Lung (tissue), 12 donors: ENCODE data around the gene ALDH16A1. TPM values are rescaled to one million over a fixed set of nuclear protein-coding genes. Genes with fewer than 3 reads are reported as not detected.
"Not testable (repeated sequence)": the region's sequence is repeated elsewhere in the genome, so short reads cannot be mapped to it uniquely, and the experiment has no call there.

ENCODE experiments used
- ATAC-seq: fragments of 200-7000 bp; cut with Tn5 transposase; one replicate; pipeline ENCODE4 v1.9.1; 2020; ENCODE audit warnings: moderate number of reproducible peaks; ENCODE audit not compliant: insufficient read depth, low FRiP score
- DNase-seq, 3 donors: peaks; one replicate each; pipeline ENCODE4 v3.0.0-alpha.2; 2013 to 2017
- H3K27ac ChIP-seq, 2 donors: one replicate each; pipeline ENCODE4 v1.5.1; 2013; ENCODE audit warnings: mild to moderate bottlenecking in 2 of 2, moderate library complexity in 2 of 2, control low read depth in 1 of 2, inconsistent platforms in 1 of 2, low read depth in 1 of 2, low read length in 1 of 2
- H3K27me3 ChIP-seq, 3 donors: one replicate each; pipeline ENCODE4 v1.5.1; 2013; ENCODE audit warnings: low read length in 2 of 3; ENCODE audit not compliant: control insufficient read depth in 3 of 3, insufficient read depth in 3 of 3
- H3K36me3 ChIP-seq, 4 donors: one replicate each; pipeline ENCODE4 v1.5.1; 2013; ENCODE audit warnings: low read length in 4 of 4, mild to moderate bottlenecking in 1 of 4, moderate library complexity in 1 of 4; ENCODE audit not compliant: control insufficient read depth in 4 of 4, insufficient read depth in 4 of 4
- H3K4me1 ChIP-seq, 5 donors: one replicate each; pipeline ENCODE4 v1.5.1; 2013; ENCODE audit warnings: low read length in 5 of 5, mild to moderate bottlenecking in 2 of 5, moderate library complexity in 1 of 5; ENCODE audit not compliant: control insufficient read depth in 5 of 5, insufficient read depth in 5 of 5
- H3K4me3 ChIP-seq: one replicate; pipeline ENCODE4 v1.5.1; 2013; ENCODE audit warnings: mild to moderate bottlenecking, control low read depth, moderate library complexity
- H3K9ac ChIP-seq, 2 donors: one replicate each; pipeline ENCODE4 v1.5.1; 2013; ENCODE audit warnings: low read length in 2 of 2, control low read depth in 1 of 2; ENCODE audit not compliant: insufficient read depth in 1 of 2
- H3K9me3 ChIP-seq, 4 donors: one replicate each; pipeline ENCODE4 v1.5.1; 2013; ENCODE audit warnings: low read length in 3 of 4, mild to moderate bottlenecking in 1 of 4, moderate library complexity in 1 of 4; ENCODE audit not compliant: control insufficient read depth in 4 of 4, insufficient read depth in 3 of 4
- WGBS, 2 donors: extraction: QIAGEN DNeasy Blood & Tissue Kit; methylation state at CpG; one replicate each; pipeline ENCODE4 v1.1.7; 2013; 5-methylcytosine and 5-hydroxymethylcytosine counted together
- polyA plus RNA-seq, 2 donors: library from polyadenylated mRNA; stranded (reverse); fragments of 200-250 nt; gene quantifications; one replicate each; pipeline ENCODE4 v1.2.1, GENCODE V29; 2013
- total RNA-seq, 2 donors: library from RNA; depleted of rRNA in 1 of 2; stranded (reverse); fragments of >200 nt in 1 of 2; gene quantifications; one replicate each; pipeline ENCODE4 v1.2.1, GENCODE V29; 2014 to 2021
- TF ChIP-seq, protein P1 (sequence below): IDR thresholded peaks from 2 replicates; pipeline ENCODE4 v1.5.1; 2012; ENCODE audit warnings: mild to moderate bottlenecking; ENCODE audit errors: control extremely low read depth, extremely low read depth
- donor health status: control.
- donor health status: control.
- donor health status: Bipolar disorder and iron deficiency.
- donor health status: healthy.
- donor health status: DM: yes; HTN: yes; CAD: no.

ALDH16A1 gene
- total and polyA plus RNA-seq, 4 donors, result 21.1 to 53.3 (median 37.4) TPM

DNA sequence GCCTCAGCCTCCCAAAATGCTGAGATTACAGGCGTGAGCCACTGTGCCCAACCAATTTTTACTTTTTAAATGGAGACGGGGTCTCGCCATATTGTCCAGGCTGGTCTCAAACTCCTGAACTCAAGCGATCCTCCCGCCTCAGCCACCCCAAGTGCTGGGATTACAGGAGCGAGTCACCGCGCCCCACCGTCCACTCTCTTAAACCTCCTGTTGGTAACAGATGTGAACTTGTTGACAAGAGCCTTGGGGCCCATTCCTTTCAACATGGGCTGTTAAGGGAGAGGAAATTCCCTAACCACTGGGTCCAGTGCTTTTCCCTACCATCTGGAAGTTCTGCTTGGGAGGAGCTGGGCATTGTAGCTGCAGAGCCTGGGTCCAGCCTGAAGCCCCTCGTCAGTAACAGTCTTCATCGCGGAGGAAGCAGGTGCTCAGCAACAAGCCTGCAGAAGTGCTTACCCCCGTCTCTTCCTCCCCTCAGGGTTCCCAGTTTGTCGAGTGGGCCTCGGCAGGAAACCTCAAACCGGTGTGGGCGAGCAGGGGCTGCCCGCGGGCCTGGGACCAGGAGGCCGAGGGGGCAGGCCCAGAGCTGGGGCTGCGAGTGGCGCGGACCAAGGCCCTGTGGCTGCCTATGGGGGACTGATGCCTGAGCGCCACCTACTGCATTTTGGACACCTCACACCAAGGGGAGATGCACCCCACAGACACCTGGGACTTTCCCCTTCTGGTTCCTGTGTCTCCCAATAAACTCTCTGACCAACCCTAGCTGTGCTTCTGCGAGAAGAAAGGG, 17.0 kb downstream of the ALDH16A1 start:
- no peak overlapping the region for H3K9ac ChIP-seq
- TF ChIP-seq, protein P1, sequence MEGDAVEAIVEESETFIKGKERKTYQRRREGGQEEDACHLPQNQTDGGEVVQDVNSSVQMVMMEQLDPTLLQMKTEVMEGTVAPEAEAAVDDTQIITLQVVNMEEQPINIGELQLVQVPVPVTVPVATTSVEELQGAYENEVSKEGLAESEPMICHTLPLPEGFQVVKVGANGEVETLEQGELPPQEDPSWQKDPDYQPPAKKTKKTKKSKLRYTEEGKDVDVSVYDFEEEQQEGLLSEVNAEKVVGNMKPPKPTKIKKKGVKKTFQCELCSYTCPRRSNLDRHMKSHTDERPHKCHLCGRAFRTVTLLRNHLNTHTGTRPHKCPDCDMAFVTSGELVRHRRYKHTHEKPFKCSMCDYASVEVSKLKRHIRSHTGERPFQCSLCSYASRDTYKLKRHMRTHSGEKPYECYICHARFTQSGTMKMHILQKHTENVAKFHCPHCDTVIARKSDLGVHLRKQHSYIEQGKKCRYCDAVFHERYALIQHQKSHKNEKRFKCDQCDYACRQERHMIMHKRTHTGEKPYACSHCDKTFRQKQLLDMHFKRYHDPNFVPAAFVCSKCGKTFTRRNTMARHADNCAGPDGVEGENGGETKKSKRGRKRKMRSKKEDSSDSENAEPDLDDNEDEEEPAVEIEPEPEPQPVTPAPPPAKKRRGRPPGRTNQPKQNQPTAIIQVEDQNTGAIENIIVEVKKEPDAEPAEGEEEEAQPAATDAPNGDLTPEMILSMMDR, result peak; percentile 28
- H3K4me3 ChIP-seq, result no peak overlapping the region
- no peak for ATAC-seq
- H3K9me3 ChIP-seq, result no peaks in the 10 kb centered on the region
- H3K27me3 ChIP-seq, result peaks cover 0 to 3% (median 0%) of the 10 kb centered on the region in 3 donors
- WGBS, 2 donors, result 45 to 70% methylated on average over 25 of the region's 25 CpGs
- DNase-seq, result no peak
- peaks cover 0 to 10% (median 3%) of the 10 kb centered on the region in 5 donors for H3K4me1 ChIP-seq
- peaks cover 0 to 23% (median 0%) of the 10 kb centered on the region in 4 donors for H3K36me3 ChIP-seq
- no peak overlapping the region for H3K27ac ChIP-seq

- DNase-seq, result no peak
- H3K36me3 ChIP-seq, result peaks cover 0 to 21% (median 0%) of the 10 kb centered on the region in 4 donors
- WGBS, 2 donors, result 58 to 74% methylated on average over 8 of the region's 8 CpGs
- TF ChIP-seq, protein P1, result no peak
- H3K9me3 ChIP-seq, result no peaks in the 10 kb centered on the region
- H3K9ac ChIP-seq, result no peak overlapping the region
- peaks cover 0 to 3% (median 0%) of the 10 kb centered on the region in 3 donors for H3K27me3 ChIP-seq
- no peak overlapping the region for H3K27ac ChIP-seq
- H3K4me3 ChIP-seq, result no peak overlapping the region
- no peak for ATAC-seq
- H3K4me1 ChIP-seq, result peaks cover 0 to 11% (median 4%) of the 10 kb centered on the region in 5 donors
These were observed 17.6 kb downstream of the ALDH16A1 start for GRCh38 chr19:49470615-49470978.

GRCh38 chr19:49472936-49473335, 19.9 kb downstream of the ALDH16A1 start:
- WGBS, 2 donors, result 64 to 65% methylated on average over 9 of the region's 9 CpGs
- TF ChIP-seq, protein P1, result no peak
- Histone ChIP-seq H3K36me3 (peaks cover 0 to 11% (median 0%) of the 10 kb centered on the region in 4 donors), H3K27ac (no peak overlapping the region), H3K27me3 (peaks cover 0 to 3% (median 0%) of the 10 kb centered on the region in 3 donors), H3K4me3 (no peak overlapping the region), H3K4me1 (peaks cover 0 to 11% (median 4%) of the 10 kb centered on the region in 5 donors), H3K9me3 (no peaks in the 10 kb centered on the region), H3K9ac (no peak overlapping the region)
- DNase-seq (no peak), ATAC-seq (no peak)

- H3K27me3 ChIP-seq, ATAC-seq, H3K36me3 ChIP-seq, H3K9me3 ChIP-seq, DNase-seq: not testable (repeated sequence)
- H3K27ac ChIP-seq, result peak overlapping the region in 1 of 2 donors; percentile 84
- H3K4me1 ChIP-seq, result peaks cover 0 to 11% (median 4%) of the 10 kb centered on the region in 5 donors
- WGBS, 2 donors, result 70 to 75% methylated on average over 9 of the region's 9 CpGs
- peak overlapping the region in 1 of 2 donors; percentile 70 for H3K9ac ChIP-seq
- peak overlapping the region; percentile 43 for H3K4me3 ChIP-seq
These were observed 20.5 kb downstream of the ALDH16A1 start for GRCh38 chr19:49473501-49473867.
